GM11168 (cell line): ENCODE results near the gene TAF10.

Experiments
- in situ Hi-C: fragments of 300-500 bp; cut with MboI; formaldehyde crosslinking; loops from one replicate; pipeline ENCODE4 v1.12.0; 2022; ENCODE audit warnings: low sequenced_read_pairs; ENCODE audit not compliant: unreplicated experiment

Gene TAF10

GRCh38 chr11:6563667-6564066 lies 48.3 kb downstream of the TAF10 start:
- in situ Hi-C loops = no loop called here

- in situ Hi-C loops = no loop called here
Measured at GRCh38 chr11:6563121-6563619, 48.8 kb downstream of the TAF10 start.

GRCh38 chr11:6561288-6561687 lies 50.7 kb downstream of the TAF10 start:
- in situ Hi-C loops = no loop called here
